Measurements from ENCODE around the gene TCF4.

Gene TCF4

GRCh38 chr18:55337138-55337537 is 250.9 kb downstream of the TCF4 start:
- DNase-seq (ENCODE audit: insufficient read length, low spot score) (no peak), FAIRE-seq (no peak)
- TF ChIP-seq POLR2A (IDR thresholded peaks at IDR 0.05; ENCODE audit: low read depth, low read length) = no peak

GRCh38 chr18:55336438-55337100 is 251.4 kb downstream of the TCF4 start:
- FAIRE-seq (no peak), DNase-seq (ENCODE audit: insufficient read length, low spot score) (no peak)
- no peak for TF ChIP-seq POLR2A (IDR thresholded peaks at IDR 0.05; ENCODE audit: low read depth, low read length)

- FAIRE-seq = no peak
- DNase-seq (ENCODE audit: insufficient read length, low spot score) = no peak
- no peak for TF ChIP-seq POLR2A (IDR thresholded peaks at IDR 0.05; ENCODE audit: low read depth, low read length)
These were observed 253.1 kb downstream of the TCF4 start for GRCh38 chr18:55334875-55335274.

DNA sequence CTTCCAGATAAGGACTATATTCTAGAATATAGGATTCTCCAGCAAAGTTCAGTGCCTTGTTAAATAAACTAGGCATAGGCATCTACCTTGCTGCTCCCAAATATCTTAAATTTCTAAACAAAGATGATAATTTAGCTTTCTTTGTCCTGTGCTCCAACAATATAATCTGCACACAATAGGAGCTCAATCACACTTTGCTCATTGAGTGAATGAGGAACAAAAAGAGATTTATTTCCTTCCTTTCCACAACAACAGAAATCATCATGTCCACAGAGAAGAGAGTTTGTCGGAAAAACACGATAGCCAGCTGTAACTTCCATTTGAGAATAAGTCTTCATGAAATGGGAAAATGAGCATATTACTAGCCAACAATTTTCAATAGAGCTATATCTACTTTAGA is 256.7 kb downstream of the TCF4 start:
- FAIRE-seq (no peak), DNase-seq (ENCODE audit: insufficient read length, low spot score) (no peak)
- no peak for TF ChIP-seq POLR2A (IDR thresholded peaks at IDR 0.05; ENCODE audit: low read depth, low read length)

DNA sequence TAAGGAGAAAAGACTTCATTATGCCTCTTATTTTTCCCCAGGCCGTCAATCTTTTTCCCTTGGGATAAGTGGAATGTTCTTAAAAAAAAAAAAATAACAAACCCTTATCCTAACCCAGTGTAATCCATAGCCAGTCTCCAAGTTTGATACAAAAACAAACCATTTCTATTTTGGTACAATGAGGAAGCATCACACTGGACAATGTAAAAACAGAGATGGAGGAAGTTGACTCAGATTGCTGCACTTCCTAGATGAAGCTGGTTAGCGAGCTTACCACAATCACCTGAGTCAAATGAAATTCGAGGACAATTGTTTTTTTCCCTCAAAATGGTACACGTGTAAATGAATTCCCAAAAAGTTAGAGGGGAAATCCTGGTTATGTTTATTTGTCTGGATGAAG is 259.7 kb downstream of the TCF4 start:
- FAIRE-seq = peak; percentile 23
- no peak for TF ChIP-seq POLR2A (IDR thresholded peaks at IDR 0.05; ENCODE audit: low read depth, low read length)
- DNase-seq (ENCODE audit: insufficient read length, low spot score) = no peak

DNA sequence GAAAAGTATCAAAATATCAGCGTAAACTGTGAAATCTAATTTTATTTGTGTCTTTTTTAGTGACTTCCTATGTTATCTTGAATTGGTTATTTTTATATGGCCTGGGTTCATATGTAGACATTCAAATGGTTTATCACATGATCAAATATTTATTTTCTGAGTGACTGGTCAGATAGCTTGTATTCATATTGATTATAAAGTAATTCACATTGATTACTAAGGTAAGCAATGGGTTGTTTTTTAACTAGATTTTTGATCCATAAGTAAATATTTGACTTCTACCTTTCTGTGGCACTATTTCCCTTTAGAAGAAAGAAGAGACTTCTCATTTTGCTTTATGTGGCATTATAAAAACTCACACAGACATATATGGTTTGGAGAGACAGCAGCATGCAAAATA is 260.5 kb downstream of the TCF4 start:
- TF ChIP-seq POLR2A (IDR thresholded peaks at IDR 0.05; ENCODE audit: low read depth, low read length) = no peak
- DNase-seq (ENCODE audit: insufficient read length, low spot score) = no peak
- FAIRE-seq = no peak

DNA sequence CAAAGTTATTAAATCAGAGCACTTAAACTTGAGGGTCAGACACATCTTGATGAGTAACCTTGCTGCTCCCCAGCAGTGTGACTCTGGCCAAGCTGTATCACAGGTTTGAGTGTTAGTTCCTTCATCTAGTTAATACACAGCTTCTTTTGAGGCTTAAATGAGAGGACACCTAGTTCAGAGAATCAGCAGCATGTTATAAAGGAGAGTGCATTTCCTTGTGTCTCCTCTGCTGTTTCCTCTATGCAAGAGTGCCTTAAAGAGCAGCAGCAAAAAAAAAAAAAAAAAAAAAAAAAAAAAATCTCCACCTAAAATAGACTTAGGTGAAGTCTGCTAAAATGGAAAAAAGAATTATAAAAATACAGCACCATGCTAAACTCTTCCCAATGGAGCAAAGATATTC is 261.9 kb downstream of the TCF4 start:
- FAIRE-seq = no peak
- DNase-seq (ENCODE audit: insufficient read length, low spot score) = no peak
- no peak for TF ChIP-seq POLR2A (IDR thresholded peaks at IDR 0.05; ENCODE audit: low read depth, low read length)

DNA sequence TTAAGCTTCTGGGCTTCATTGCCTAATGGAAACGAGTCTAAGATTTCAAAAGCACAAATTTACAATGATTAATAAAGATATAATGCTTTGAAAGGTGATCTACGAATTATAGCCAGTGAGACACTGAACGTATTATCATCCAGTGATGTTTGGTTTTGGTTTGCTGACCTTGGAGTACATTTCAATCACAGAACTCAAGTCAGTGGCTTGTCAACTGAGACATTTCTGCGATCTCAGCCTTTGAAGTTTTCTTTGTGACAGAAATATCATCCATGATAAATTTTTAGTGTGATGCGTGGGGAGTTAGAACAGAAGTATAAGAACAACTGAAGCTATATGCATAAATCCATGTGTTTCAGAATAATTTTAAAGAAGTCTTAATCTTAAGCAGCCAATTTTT is 263.8 kb downstream of the TCF4 start:
- DNase-seq (ENCODE audit: insufficient read length, low spot score) (no peak), FAIRE-seq (no peak)
- no peak for TF ChIP-seq POLR2A (IDR thresholded peaks at IDR 0.05; ENCODE audit: low read depth, low read length)

DNA sequence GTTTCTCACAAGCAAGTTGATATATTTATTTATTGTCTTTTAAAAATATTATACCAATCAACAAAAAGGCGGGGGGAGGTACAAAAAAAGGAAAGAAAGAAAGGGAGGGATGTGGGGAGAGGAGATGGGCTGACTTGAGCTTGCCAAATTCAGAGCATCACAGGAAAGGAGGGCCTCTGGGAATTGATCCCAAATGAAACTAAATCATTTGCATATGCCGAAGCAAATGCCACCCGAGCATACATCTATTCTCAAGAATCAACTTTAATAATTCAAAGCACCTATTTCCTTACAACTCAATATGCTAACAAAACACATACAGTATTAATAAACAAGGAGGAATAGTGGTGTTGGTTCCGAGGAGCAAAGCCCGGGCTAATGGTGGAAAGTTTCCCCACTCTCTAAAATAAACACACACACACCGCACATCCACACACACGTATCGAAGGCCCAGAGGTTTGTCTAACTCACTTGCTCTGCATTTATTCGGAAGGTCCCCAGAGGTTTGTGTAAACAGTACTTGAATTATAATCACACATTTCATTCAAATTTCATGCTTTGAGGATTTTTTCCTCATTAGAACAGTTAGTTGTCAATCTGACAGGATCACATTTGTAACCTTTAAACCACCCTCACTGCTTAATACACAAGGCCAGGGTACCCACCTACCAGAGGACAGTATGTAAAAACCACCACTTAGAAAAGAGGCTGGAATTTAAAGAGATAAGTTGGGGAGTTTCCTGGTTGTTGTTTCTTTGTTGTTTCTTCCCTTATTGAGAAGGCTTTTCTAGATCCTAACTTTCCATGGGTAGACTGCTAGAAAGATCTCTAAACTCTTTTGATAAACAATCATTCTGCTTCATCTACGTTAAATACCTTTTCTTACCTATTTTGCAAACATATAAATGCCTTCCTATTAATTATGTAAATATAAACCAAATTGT is 264.7 kb downstream of the TCF4 start:
- no peak for FAIRE-seq
- no peak for DNase-seq (ENCODE audit: insufficient read length, low spot score)

DNA sequence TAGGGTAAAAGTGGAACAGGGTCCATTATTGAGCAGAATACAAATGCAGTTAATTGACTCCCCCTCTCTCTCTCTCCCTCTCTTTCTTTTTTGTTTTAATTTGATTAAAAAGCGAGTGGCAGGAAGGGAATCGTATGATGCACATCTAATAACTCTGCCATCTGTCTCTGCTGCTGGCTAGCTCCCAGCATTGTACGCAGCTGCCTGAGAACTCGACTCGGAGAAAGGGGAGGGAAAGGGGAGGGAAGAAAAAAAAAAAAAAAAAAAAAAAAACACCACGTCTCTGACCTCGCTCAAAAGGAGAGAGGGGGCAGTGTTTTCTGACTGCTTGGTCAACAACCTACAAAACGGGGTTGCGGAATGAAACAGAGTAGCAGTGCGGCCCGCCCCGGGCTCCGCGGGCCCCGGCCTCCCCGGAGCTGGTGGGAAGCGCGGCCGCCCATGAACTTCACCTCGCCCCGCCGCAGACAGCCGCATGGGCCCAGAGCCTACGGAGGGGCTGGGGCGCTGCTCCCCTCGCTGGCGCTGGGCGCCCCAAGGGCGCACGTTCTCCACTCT is 265.7 kb downstream of the TCF4 start:
- DNase-seq (ENCODE audit: insufficient read length, low spot score) (no peak), FAIRE-seq (no peak)
- no peak for TF ChIP-seq POLR2A (IDR thresholded peaks at IDR 0.05; ENCODE audit: low read depth, low read length)

More for the DNA sequence above, 264.7 kb downstream of the TCF4 start:
- no peak for TF ChIP-seq POLR2A (IDR thresholded peaks at IDR 0.05; ENCODE audit: low read depth, low read length)

- FAIRE-seq = no peak
These were observed 266.5 kb downstream of the TCF4 start for GRCh38 chr18:55321265-55322177.

DNA sequence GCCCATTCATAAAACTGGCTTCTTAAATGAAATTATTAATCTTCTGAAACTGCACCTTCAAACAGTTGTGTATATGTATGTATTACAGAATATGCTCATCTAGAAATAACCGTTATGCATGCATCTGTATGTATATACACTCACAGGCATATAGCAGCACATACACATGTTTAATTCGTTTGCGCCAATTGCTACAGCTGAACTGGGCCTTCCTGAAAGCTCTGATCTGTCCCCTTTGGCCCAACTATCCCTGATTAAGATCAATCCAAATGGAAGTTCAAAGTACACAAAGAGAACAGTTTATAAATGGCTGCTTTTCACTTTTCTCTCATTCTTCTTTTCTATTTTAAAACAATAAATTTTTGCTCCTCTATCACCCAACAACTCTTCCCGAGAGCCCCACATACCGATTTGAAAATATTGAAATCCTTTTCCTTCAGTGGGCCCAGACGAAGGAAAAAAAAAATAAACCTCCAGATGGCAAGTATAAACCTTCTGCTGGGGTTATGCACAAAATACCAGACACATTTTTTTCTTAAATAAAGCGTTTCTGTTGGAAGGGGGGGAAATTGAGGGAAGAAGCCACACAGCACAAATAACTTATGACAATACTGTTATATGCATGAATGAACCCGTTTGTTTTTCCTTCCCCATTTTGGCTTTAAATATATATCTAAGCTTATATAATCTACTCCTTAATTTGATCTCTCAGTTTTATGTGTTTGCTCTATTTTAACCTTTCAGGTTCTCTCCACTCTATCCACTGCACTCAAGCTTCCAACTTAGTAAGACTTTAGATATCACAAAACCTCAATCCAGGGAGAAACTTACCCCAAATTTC is 267.3 kb downstream of the TCF4 start:
- no peak for FAIRE-seq
- TF ChIP-seq POLR2A (IDR thresholded peaks at IDR 0.05; ENCODE audit: low read depth, low read length) = no peak
- DNase-seq (ENCODE audit: insufficient read length, low spot score) = no peak

More at GRCh38 chr18:55321265-55322177, 266.5 kb downstream of the TCF4 start:
- DNase-seq (ENCODE audit: insufficient read length, low spot score) = no peak
- no peak for TF ChIP-seq POLR2A (IDR thresholded peaks at IDR 0.05; ENCODE audit: low read depth, low read length)

Measured in H54 (cell line).